Measurements from ENCODE around the gene ATP5F1E.

DNA sequence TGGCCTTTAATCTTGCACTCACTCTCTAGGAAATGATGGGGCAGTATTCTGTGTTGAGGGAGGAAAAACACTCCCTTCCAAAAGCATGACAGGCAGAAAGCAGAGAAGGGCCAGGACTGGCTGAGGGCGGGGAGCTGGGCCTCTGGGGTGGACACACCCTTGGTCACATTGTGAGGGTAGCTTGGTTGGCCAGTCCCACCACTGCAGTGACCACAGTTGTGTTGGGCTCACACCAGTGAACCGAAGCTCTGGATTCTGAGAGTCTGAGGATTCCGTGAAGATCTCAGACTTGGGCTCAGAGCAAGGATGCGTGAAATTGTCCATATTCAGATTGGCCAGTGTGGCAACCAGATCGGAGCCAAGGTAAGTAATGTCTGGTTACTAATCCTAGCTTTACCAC is 12.9 kb downstream of the ATP5F1E start, which contains the start of gene TUBB1:
- TF ChIP-seq, protein P1, sequence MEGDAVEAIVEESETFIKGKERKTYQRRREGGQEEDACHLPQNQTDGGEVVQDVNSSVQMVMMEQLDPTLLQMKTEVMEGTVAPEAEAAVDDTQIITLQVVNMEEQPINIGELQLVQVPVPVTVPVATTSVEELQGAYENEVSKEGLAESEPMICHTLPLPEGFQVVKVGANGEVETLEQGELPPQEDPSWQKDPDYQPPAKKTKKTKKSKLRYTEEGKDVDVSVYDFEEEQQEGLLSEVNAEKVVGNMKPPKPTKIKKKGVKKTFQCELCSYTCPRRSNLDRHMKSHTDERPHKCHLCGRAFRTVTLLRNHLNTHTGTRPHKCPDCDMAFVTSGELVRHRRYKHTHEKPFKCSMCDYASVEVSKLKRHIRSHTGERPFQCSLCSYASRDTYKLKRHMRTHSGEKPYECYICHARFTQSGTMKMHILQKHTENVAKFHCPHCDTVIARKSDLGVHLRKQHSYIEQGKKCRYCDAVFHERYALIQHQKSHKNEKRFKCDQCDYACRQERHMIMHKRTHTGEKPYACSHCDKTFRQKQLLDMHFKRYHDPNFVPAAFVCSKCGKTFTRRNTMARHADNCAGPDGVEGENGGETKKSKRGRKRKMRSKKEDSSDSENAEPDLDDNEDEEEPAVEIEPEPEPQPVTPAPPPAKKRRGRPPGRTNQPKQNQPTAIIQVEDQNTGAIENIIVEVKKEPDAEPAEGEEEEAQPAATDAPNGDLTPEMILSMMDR (conservative IDR thresholded peaks at IDR 0.05; ENCODE audit: low read length): no peak
- no peak for TF ChIP-seq EZH2phosphoT487 (IDR thresholded peaks at IDR 0.05; ENCODE audit: borderline replicate concordance)
